HEK293T (cell line): Measurements from ENCODE around the gene GALNT2.

Source experiments
- CTCF ChIA-PET: fragments of 350-600 bp; formaldehyde crosslinking; extraction: SDS; loops from one replicate; lab custom pipeline; 2021; ENCODE audit warnings: antibody characterized with exemption, inconsistent platforms; lab: Yijun Ruan, JAX
- POLR2A ChIA-PET: fragments of 350-600 bp; formaldehyde crosslinking; extraction: SDS; loops from one replicate; lab custom pipeline; 2020; ENCODE audit warnings: antibody characterized with exemption, inconsistent platforms; lab: Yijun Ruan, JAX
- DNase-seq: peaks from one replicate; pipeline ENCODE4 v3.0.0; 2012; ENCODE audit warnings: mixed read lengths; ENCODE audit errors: extremely low spot score
- ARNT ChIP-seq: fragments of 450-650 bp; IDR thresholded peaks from 2 replicates; pipeline ENCODE4 v1.6.1; 2017; ENCODE audit warnings: mild to moderate bottlenecking
- BHLHE40 ChIP-seq: fragments of 450-650 bp; IDR thresholded peaks from 2 replicates; pipeline ENCODE4 v1.6.1; 2016; ENCODE audit warnings: mild to moderate bottlenecking, moderate library complexity, borderline replicate concordance
- CTBP1 ChIP-seq: fragments of 450-650 bp; IDR thresholded peaks from 2 replicates; pipeline ENCODE4 v1.6.1; 2016; ENCODE audit warnings: borderline replicate concordance
- ELF4 ChIP-seq: fragments of 450-650 bp; IDR thresholded peaks from 2 replicates; pipeline ENCODE4 v1.6.1; 2017; ENCODE audit warnings: antibody characterized with exemption
- FOXA1 ChIP-seq: fragments of 450-650 bp; IDR thresholded peaks from 2 replicates; pipeline ENCODE4 v1.6.1; 2016; ENCODE audit warnings: mild to moderate bottlenecking
- FOXK2 ChIP-seq: fragments of 450-650 bp; IDR thresholded peaks from 2 replicates; pipeline ENCODE4 v1.6.1; 2016; ENCODE audit warnings: mild to moderate bottlenecking
- FOXM1 ChIP-seq: fragments of 450-650 bp; IDR thresholded peaks from 2 replicates; pipeline ENCODE4 v1.6.1; 2017; ENCODE audit warnings: mild to moderate bottlenecking, borderline replicate concordance
- HDGF ChIP-seq: fragments of 450-650 bp; IDR thresholded peaks from 2 replicates; pipeline ENCODE4 v1.6.1; 2017; ENCODE audit warnings: antibody characterized with exemption, borderline replicate concordance
- L3MBTL2 ChIP-seq: fragments of 450-650 bp; conservative IDR thresholded peaks from 2 replicates; pipeline ENCODE4 v1.6.1; 2016; ENCODE audit warnings: mild to moderate bottlenecking
- LEF1 ChIP-seq: fragments of 450-650 bp; IDR thresholded peaks from 2 replicates; pipeline ENCODE4 v1.6.1; 2017; ENCODE audit warnings: mild to moderate bottlenecking, borderline replicate concordance
- NFRKB ChIP-seq: fragments of 450-650 bp; IDR thresholded peaks from 2 replicates; pipeline ENCODE4 v1.6.1; 2016; ENCODE audit warnings: mild to moderate bottlenecking, moderate library complexity
- SP1 ChIP-seq: fragments of 450-650 bp; IDR thresholded peaks from 2 replicates; pipeline ENCODE4 v1.6.1; 2017
- SUZ12 ChIP-seq: fragments of 450-650 bp; IDR thresholded peaks from 2 replicates; pipeline ENCODE4 v1.6.1; 2016; ENCODE audit warnings: mild to moderate bottlenecking
- TARDBP ChIP-seq: fragments of 450-650 bp; IDR thresholded peaks from 2 replicates; pipeline ENCODE4 v1.6.1; 2016
- ZNF384 ChIP-seq: fragments of 450-650 bp; IDR thresholded peaks from 2 replicates; pipeline ENCODE4 v1.6.1; 2016
- TF ChIP-seq, protein P1 (sequence below): fragments of 450-650 bp; IDR thresholded peaks from 2 replicates; pipeline ENCODE4 v1.6.1; 2016

The GALNT2 gene

DNA sequence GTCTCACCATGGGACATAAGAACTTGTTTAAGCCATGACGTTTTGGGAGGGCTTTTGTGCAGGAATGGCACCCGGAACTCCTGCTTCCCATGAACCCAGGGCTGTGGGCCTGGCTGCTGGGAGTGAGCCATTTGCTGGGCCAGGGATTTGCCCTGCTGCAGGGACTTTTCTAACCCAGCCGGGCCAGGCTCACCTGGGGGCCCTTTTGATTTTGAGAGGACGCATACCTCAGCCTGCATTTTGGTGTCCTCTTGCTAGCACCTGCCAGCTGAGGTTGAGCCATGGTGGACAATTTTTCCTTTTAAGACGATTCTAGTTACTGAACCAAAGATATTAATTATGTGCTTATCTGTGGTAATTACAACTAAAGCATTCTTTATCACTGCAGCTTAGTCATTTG, 28.9 kb downstream of the GALNT2 start:
- no peak for DNase-seq
- POLR2A ChIA-PET: no interaction called here
- CTCF ChIA-PET: no interaction called here
- TF ChIP-seq SUZ12 (no peak), LEF1 (no peak), ZNF384 (no peak), TARDBP (no peak), NFRKB (no peak), BHLHE40 (no peak), ARNT (no peak), HDGF (no peak), CTBP1 (no peak), L3MBTL2 (no peak), ELF4 (no peak), FOXK2 (no peak), FOXM1 (no peak), SP1 (no peak), FOXA1 (no peak)
- TF ChIP-seq, protein P1, sequence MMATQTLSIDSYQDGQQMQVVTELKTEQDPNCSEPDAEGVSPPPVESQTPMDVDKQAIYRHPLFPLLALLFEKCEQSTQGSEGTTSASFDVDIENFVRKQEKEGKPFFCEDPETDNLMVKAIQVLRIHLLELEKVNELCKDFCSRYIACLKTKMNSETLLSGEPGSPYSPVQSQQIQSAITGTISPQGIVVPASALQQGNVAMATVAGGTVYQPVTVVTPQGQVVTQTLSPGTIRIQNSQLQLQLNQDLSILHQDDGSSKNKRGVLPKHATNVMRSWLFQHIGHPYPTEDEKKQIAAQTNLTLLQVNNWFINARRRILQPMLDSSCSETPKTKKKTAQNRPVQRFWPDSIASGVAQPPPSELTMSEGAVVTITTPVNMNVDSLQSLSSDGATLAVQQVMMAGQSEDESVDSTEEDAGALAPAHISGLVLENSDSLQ: no peak

DNA sequence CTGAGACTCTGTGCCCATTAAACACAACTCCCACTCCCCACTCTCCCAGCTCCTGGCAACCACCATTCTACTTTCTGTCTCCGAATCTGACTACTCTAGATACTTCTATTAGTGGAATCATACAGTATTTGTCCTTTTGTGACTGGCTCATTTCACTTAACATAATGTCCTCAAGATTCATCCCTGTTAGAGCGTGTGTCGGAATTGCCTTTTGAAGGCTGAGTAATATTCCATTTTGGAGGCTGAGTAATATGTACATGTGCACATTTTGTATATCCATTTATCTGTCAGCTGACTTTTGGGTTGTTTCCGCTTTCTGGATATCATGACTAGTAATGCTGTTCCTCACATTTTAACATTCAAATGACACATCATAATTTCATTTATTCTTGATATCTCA, 30.3 kb downstream of the GALNT2 start:
- POLR2A ChIA-PET: no interaction called here
- no peak for DNase-seq
- TF ChIP-seq CTBP1: no peak
- no peak for TF ChIP-seq FOXA1
- no peak for TF ChIP-seq TARDBP
- TF ChIP-seq L3MBTL2: no peak
- TF ChIP-seq FOXK2: no peak
- TF ChIP-seq ELF4: no peak
- no peak for TF ChIP-seq SP1
- TF ChIP-seq, protein P1: no peak
- TF ChIP-seq SUZ12: no peak
- CTCF ChIA-PET: interaction anchor here (0.7 kb wide), 1 partner anchor 311 kb away, joined by 3 read pairs; no protein-coding TSS in a partner anchor

DNA sequence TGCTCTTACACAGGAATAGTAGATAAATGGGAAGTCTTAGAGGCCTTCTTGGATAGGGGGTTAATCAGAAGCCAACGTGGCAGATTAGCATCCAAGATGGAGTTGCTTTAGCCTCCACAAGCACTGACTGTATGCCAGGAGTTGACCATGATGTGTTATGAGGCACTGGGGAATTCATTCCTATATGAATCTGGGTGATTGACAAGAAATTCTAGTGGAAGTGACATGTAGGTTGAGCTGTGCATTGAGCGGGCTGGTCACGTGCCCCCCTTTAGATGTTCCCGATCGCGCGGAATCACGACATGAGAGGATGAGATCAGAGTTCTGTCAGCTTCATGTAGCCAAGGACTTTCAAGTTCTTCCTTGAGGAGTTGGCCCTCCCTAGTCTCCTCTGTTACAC, 31.7 kb downstream of the GALNT2 start:
- DNase-seq: no peak
- ChIA-PET CTCF (interaction anchor here (0.7 kb wide), 1 partner anchor 124 kb away, joined by 4 read pairs; no protein-coding TSS in a partner anchor), POLR2A (no interaction called here)
- TF ChIP-seq SP1 (no peak), SUZ12 (no peak), FOXA1 (no peak), ZNF384 (no peak), L3MBTL2 (no peak), ARNT (no peak), CTBP1 (no peak), NFRKB (no peak), FOXK2 (no peak), LEF1 (no peak), HDGF (no peak), ELF4 (no peak), BHLHE40 (no peak), FOXM1 (no peak), TARDBP (no peak)
- TF ChIP-seq, protein P1: no peak

DNA sequence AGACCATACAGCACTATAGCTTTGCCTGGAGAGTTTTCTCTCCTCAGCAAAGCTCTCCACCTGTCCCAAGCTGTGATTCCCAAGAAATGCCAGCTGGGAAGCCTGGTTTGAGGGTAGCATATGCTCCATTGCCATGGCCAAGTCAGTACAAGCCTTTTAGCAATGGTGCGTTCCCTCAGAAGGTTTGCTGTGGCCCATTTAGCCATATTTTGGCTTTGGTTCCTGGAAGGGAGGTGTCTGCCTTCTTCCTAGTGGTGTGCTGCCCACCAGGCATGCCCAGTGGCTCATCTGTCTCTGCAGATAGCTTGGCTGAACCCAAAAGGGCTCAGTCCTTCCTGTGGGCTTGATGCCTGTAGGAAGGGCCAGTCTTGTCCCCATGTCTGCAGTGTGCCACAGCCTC, 32.4 kb downstream of the GALNT2 start:
- no peak for TF ChIP-seq L3MBTL2
- no peak for TF ChIP-seq BHLHE40
- TF ChIP-seq, protein P1: no peak
- TF ChIP-seq HDGF: no peak
- TF ChIP-seq LEF1: no peak
- no peak for TF ChIP-seq SP1
- TF ChIP-seq FOXM1: no peak
- TF ChIP-seq CTBP1: no peak
- DNase-seq: no peak
- POLR2A ChIA-PET: no interaction called here
- CTCF ChIA-PET: no interaction called here

DNA sequence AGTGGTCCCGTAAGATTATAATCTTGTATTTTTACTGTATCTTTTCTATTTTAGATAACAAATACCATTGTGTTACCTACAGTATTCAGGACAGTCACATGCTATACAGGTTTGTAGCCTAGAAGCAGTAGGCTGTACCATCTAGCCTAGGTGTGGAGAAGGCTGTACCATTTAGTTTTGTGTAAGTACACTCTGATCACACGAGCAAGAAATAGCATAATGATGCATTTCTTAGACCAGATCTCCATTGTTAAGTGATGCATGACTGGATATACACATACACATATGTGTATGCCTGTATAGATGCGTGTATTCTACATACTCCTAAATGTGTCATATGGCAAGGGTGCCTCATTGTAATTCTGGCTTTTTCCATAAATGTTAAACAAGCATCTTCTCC, 33.9 kb downstream of the GALNT2 start:
- POLR2A ChIA-PET: no interaction called here
- no peak for DNase-seq
- CTCF ChIA-PET: no interaction called here

DNA sequence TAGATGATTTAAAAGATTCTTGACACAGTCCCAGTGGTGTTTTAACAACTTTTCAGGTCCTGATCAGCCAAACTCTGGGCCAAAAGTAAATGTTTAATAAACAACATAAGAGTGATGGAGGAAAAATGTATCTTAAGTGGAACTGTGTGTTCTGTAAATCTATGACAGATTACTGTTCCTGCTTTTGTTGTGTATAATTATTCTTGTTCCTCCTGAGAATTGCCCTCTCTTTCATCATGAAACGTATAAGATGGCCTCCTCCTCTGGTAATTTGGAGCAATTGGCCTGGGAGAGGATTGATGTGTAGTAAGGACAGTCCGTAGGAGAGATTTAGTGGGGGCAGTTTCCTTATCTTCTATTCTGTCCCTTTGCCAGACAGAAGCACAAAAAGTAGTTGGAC, 34.5 kb downstream of the GALNT2 start:
- ChIA-PET CTCF (no interaction called here), POLR2A (no interaction called here)
- DNase-seq: no peak
- TF ChIP-seq ELF4 (no peak), HDGF (no peak), TARDBP (no peak), L3MBTL2 (no peak)
- TF ChIP-seq, protein P1: no peak

More for the DNA sequence above, 33.9 kb downstream of the GALNT2 start:
- no peak for TF ChIP-seq BHLHE40
- TF ChIP-seq ZNF384: no peak
- TF ChIP-seq SP1: no peak
- TF ChIP-seq L3MBTL2: no peak
- TF ChIP-seq HDGF: no peak
- no peak for TF ChIP-seq NFRKB
- no peak for TF ChIP-seq SUZ12
- TF ChIP-seq FOXA1: no peak
- TF ChIP-seq FOXK2: no peak
- no peak for TF ChIP-seq CTBP1
